ENCODE measurements around the gene ERG.

ERG gene

DNA sequence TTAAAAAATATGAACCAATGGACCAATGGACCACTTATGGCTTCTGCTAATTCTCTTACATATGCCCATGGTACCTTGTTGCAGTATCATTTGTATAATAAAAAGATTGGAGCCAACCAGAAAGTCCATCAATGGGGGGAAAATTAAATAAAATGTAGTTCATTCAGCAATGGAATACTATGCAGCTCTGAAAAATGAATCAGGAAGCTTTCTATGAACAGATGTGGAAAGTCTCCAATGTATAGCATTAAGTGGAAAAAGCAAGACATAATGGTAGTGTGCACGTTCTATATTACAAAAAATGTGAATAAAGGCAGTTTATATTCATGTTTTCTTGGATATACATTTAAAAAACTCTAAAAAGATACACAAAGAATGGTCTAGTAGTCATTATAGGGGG, 140.2 kb downstream of the ERG start:
- DNase-seq (ENCODE audit: low spot score): no peak

DNA sequence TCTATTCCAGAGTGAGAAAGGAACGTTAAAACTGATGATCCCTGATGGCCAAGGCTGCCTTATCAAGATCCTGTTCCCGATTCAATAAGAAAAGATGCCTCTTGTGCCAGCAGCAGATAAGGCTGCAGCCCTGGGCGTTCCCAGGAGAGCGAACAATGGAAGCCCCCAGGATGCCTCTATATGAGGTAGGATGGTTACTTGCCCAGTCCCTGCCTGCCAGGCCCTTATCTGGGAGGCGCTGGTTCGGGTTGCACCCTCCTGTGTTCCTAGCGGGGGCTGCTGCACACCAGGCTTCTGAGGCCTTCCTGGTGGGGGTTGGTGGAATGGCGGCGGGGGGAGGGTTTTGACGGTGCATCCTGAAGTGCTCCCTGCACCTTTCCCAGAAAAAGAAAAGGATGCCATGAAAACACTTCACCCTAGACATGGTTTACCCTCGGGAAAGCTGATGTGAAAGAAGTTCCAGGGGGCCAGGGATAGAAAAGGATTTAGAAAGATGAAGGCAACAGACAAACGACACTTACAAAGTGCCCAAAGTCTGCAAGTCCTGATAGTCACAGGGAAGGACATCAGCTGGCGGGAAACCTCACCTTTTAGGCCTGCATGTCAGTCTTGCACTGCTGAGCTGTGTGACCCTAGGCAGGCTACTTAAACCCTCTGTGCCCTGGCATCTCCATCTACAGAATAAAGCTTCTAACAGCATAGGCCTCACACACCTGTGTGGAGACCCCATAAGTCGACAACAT, 141.2 kb downstream of the ERG start:
- DNase-seq (ENCODE audit: low spot score): no peak

DNA sequence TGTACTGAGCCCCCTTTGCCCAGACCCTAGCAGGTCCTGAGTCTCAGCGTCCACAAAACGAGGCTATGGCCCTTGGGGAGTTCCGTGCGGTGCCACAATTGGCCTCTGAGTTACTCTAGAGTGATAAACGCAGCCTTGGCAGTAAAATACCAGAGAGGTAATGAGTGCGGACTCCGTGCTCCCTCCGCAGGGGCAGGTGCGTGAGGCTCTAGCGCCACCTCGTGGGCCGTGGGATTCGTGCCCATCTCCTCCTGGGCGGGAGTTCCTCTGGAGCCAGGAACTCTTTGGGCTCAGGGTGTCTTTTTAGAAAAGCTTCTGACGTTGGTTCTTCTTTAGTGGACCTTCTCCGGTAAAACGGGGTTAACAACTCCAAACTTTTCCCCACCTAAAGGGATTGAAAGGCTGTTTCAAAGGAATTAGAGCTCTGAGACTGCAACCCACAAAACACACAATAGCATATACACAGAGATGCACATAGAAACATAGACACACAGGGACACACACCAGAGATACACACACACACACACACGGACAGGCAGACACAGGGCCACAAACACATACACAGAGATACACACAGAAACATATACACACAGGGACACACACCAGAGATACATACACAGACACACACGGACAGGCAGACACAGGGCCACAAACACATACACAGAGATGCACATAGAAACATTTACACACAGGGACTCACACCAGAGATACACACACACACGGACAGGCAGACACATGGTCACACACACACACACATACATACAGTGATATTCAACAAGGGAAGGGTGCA, 142.1 kb downstream of the ERG start:
- DNase-seq (ENCODE audit: low spot score): peak; percentile 84

DNA sequence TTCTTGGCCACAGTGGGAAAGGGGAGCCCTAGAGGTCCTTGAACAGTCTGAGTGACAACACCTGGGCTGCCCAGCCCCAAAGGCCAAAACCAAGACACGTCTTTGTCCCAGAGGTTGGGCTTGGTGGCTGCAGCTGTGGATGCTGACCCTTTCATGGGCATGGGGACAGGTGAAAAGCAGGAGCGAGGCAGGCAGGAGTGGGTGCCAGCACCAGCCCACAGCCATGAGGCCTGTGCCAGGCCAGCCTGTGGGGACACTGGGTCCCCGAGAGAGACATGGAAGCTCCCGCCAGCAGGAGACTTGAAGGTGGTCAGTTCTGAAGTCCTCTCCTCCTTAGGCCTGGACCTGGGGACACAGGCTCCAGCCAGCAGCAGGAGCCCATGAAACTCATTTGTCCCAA, 142.9 kb downstream of the ERG start:
- no peak for DNase-seq (ENCODE audit: low spot score)

DNA sequence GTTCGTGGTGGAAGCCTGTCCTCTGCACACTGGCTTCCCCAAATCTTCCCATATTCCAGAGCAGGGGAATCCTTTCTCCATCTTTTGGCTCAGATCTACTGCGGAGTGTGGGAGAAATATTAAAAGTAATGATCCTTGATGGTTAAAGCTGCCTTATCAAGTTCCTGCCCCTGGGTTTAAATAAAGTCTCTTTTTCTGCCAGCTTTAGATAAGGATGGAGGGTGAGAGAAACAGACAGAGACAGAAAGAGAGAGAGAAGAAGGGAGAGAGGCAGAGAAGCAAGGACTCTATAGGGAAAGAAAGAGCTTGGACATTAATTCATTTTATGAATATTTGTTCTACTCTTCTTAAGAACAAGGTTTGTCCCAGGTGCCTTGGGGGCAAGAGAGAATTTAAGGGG, 143.5 kb downstream of the ERG start:
- no peak for DNase-seq (ENCODE audit: low spot score)

DNA sequence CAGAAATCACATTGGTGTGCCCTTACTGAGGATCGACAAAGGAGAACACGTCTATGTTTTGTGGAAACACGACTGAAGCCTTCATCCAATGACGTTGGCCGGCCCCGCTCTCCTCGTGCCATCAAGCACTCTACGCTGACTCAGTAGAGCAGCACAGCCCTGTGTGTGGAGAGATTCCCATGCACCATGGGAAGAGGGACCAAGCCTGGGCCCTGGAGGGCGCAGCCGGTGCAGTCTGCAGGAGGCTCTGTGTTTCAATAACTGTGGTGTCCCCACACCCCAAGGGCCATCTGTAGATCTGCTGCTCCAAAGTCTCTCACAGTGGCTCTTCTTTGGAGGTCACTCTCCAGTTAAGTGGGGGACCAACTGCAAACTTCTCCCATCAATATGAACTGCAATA, 144.0 kb downstream of the ERG start:
- DNase-seq (ENCODE audit: low spot score): no peak

DNA sequence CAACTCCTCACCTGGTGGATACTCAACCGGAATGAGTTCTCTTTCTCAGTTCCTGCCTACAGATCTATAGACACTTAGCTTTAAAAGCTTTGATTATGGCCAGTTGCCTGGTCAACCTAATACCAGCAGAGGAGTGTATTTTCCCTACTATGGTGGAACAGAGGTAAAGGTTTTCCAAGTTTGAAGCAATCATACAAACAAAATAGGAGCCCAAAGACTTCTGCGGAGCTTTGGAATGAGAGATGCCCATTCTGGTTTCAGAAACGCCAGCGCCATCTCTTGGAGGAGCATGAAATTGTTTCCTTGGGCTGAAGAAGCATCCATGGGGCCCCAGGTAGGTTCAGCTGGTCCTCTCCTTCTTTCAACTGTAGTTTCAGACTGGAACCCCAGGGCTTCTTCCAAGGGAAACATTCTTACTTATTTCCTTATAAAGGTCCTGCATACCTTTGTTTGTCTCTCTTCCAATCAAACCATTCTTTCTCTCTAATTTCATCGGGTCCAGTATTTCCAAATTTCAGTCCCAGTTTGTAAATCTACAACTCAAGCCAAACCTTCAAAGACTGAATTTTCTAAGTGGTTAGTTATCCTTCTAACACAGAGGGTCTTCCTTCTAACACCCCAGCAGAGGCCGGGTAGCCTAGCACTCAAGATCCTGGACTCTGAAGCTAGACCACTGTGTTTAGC, 145.6 kb downstream of the ERG start:
- peak; percentile 36 for DNase-seq (ENCODE audit: low spot score)

DNA sequence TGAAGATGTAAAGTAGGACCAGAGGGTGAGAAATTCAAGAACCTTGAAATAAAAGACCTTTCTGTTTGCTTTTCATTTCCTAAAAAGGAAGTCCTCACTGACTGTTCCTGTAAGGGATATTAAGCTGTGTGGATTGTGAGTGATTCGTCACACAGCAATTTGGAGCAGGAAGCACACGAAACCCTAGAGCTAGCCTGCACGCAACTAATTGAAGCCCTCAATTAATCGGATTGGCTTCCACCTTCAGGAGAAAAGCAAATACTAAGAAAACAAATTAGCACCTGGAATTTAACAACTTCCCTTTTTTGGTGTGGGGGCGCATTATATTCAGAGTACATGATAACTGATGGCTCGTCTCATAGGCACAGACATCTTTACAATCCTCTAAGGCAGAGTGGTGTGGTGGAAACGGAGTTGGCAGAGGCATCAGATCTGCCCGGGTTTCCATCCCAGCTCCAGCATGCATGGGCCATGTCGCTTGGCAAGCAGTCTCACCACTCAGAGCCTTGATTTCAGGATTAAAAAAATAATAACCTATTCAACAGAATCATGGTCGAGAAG, 146.2 kb downstream of the ERG start:
- DNase-seq (ENCODE audit: low spot score): no peak

DNA sequence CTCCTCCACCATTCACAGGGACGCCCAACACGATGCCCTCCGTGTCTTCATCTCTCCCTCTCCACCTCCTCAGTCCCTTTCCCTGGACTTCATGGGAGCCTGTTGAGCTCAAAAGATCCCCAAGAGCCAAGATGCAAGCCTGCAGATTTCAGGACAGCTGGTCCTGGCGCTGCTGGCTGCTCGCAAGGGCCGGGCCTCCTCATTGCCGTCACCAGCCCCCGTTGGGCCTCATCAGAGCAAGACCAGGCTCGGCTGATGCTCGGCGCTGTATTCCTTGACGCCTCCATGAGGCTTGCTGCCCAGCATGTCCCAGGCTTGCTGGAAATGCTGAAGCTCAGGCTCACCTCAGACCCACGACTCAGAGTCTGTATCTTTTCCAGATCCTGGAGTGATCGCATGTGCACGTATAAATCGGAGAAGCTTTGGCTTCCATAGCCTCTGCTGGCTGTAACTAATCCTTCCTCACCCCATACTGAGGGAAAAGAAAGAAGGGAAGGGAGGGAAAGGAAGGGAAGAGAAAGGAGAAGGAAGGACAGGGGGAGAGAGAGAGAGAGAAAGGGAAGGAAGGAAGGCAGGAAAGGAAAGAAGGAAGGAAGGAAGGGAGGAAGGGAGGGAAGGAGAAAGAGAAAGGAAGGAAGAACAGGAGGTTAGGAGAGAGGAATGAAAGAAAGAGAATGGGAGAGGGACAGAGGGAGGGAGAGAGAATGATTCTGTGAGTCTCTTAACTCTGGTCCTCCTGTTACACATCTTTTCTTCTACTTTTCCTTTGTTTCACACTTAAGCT, 146.9 kb downstream of the ERG start:
- no peak for DNase-seq (ENCODE audit: low spot score)

DNA sequence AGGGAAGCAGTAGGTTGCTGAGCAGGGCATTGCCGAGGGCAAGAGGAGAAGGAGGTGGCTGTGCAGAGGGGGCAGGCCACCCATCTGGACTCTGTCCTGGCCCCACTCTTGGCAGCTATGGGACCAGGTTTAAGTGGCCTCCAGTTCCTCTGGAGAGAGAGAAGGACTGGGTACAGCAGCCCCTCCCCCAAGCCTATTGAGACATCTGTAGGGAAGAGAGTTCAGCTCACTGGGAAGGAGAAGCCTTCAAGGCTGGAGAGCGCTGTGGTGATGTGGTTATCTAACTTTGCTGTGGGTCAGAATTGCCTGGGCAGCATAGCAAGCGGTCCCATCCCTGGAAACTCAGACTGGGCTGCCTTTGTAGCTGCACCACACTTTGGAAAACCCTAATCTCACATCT, 147.6 kb downstream of the ERG start:
- no peak for DNase-seq (ENCODE audit: low spot score)

DNA sequence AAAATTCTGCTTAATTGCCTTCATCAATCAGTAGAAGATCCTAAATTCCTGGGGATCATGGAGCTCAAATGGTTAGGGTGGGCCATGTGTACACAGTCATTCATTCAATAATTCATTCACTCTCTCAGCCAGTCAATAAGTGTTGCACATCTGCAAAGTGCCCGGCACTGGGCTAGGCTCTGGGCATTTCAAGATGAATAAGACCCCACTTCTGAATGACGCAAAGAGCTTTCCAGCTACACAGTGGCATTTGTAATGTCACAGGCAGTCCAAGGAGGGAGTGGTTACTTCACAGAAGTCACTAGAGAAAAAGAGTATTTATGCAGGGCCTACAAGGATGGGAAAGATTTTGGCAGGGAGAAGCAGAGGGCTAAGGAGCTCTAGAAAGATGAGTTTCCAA, 148.3 kb downstream of the ERG start:
- DNase-seq (ENCODE audit: low spot score): no peak

DNA sequence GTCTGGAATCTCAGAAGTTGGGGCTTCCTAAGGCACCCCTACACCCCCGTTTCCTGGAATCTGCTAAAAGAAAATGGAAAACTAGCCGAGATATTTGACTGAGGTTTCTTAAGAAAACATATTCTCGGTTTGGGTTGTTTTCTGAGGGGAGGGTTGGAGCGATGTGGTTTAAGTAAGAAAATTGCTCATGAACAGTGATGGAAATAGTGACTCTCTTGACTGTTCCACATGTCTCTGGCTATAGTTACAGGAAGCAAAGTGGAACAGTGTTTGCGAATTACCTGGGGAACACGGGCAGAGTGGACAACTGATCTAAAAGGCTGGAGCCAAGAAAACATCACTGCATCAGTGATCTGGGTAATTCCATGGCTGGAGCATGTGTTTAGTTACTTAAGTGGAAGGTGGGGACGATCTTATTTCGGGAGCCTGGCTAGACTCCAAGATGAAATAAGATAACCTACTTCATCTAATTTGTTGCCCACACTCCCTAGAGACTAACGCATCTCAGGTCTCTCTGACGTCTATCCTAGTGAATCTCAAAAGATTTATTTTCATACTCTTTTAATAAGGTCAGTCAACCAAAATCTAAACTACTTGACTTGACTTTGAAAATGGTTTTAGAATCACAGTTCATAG, 149.0 kb downstream of the ERG start:
- DNase-seq (ENCODE audit: low spot score): no peak

DNA sequence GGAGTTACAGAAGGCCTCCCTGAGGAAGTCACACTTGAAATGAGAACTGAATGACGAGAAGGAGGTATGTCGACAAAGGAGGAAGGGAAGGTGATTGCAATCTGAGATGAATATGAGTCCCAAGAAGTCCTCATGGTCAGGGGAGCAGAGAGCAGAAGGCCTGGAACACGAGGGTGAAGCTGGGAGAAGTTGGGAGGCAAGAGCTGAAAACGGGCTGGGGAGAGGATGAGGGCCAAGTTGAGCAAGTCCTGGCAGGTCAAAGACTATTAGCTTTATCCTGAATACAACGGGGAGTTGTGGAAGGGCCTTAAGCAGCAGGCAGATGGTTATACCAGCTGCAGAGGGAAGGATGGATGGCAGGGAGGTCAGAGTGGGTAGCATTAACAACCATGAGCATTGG, 152.0 kb downstream of the ERG start:
- DNase-seq (ENCODE audit: low spot score): no peak

DNA sequence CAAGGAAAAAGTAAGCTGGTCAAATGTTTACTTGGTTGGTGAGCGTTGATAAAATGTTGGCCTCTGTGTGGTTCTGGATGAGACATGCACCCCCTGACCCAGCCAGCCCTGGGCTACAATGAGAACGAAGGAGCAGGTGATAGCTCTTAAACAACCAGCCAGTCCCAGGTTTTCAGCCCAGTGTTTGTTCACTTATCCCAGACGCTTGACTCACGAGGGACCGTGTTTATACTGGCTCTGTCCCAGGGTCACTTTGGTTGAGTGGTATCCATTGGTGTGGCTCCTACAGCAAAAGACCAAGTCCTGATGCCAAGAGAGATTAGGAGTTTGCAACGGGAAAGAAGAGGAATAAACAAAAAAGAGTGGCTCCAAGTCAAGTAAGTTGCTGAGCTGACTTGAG, 154.6 kb downstream of the ERG start:
- DNase-seq (ENCODE audit: low spot score): no peak

DNA sequence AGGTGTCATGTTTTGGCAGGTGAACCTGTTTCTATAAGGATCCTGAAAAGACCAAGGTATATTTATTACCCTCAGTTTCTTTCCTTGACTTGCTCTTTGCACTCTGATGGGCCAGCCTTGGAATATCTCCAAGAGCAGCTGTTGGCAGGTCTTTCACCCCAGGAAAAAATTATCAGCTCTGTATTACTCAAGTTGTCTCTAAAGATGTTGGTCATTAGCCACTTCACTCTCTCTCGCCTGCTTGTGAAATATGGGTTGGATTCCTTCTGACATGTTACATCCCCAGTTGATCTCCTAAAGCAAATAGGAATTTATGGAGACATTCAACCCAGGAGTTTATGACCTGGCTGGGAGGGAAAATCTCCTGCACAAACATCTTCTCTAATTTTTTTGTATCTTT, 155.5 kb downstream of the ERG start:
- DNase-seq (ENCODE audit: low spot score): no peak

DNA sequence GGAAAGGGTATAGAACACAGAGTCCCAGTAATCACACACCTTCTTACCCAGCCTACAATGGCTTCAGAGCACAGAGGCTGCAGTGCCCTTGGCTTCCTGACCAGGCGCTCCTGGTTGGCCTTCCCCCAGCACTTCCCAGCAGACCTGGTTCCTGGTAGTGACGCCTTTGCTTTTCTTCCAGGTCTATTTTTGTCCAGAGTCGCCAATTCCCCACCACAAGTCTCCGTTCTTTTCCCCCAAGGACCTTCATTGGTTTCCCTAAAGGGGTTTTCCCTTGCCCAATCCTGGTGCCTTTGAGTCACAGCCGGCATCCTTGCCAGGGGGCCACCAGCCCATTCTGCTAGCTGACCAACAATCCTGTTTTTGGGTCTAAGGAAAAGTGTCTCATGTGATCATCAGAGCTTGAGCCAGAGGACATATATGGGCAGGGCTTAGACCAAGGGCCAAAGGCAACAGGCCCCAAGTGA, 156.7 kb downstream of the ERG start:
- no peak for DNase-seq (ENCODE audit: low spot score)

DNA sequence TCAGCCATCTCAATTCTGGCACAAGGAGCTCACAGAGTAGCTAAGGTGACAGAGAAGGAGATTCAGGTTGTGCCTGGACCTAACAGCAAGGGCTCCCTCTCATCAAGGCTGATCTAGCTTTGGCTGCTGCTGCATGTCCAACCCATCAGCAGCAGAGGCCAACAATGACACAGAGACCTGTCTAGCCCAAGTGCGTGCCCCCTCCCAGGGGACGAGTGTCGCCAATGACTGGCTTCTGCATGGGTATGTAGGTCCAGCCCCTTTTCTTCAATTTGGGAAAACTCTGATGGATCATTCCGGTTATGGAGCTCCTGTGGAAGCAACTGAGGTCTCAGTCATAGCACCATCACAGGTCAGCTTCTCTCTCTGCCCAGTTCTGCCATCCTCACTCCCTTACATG, 158.1 kb downstream of the ERG start:
- DNase-seq (ENCODE audit: low spot score): no peak

DNA sequence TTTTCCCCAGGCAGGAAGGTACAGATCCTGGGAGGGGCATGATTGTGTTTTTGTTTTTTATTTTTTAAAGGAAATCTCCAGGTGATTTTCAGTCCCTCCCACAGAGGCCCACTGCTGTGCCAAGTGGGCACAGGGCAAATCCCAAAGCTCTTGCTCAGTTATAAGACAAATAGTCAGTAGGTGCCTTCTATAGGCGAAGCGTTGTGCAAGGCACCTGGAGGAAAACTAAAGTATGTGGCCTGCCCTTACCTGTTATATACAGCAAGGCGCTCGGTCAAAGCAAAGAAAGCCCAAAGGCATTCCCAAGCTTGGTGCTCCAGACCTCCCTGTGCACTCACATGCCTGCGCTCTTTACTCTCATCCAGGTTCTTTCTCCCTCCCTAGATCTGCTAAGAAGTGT, 160.5 kb downstream of the ERG start:
- DNase-seq (ENCODE audit: low spot score): no peak

DNA sequence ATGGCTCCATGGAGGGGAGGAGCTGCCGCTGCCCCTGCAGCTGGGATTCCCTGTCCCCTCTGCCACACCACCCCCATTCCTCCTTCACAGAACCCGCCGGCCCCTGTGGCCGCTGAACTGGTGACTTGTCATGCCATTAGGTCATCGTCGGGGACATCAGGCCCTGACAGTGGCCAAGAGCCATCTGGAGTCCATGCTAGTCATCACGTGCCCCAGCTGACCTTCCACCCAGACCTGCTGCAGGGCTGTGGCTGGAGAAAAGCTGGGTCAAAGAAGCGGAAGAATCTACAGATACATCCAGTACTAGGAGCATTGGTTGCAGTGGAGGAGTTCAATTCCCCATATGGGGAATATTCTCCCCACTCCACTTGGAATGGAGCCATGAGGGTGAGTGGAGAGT, 163.4 kb downstream of the ERG start:
- no peak for DNase-seq (ENCODE audit: low spot score)

DNA sequence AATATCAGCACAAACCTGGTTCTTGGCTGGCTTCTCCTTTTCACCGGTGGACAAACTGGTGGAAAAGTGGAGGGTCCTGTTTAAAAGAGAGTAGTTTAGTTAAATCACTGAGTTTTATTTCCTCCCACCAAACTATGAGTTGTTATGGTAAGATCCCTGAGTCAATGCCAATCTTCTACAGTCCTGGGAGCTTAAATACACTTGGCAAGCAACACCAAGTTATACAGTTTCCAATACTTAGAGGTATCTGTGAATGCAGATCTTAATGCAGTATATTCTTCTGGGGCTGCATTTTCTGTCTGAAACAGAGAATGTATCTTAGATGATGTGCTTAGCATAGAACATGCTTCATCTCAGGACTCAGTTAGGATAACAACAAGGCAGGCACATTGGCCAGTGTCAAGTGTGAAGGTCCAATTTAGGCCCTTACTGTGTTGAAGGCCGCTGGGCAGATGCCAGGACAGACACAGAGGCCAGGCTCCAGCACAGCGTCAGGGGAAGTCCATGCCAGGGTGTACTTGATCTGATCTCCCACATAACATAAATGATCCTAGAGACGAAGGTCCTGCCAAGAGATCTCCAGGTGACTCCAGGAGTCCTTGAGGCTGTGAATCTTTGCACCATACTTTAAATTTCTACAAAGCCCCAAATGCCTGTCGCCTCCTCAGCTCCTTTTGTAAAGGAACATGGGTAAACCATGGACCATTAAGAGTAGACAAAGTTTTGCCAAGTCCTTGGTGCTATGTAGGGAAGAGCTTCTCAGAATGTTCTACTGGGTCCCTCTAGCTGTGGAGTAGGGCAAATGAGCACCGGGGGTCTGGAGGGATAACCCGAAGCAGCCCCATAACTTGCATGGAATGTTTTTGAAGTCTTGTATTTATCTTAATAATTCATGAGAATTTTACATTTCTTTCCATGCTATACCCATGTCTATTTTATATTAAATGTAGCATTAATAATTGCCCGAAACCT, 164.7 kb downstream of the ERG start:
- no peak for DNase-seq (ENCODE audit: low spot score)
